Measurements from ENCODE around the gene INSYN2A. TPM values are rescaled to one million over a fixed set of nuclear protein-coding genes. Genes with fewer than 3 reads are reported as not detected.

Gene INSYN2A
- total RNA-seq, 4 donors from 2014 or later = 0.33 to 0.52 (median 0.42) TPM; not detected in 1

GRCh38 chr10:127210936-127211466, 14.6 kb upstream of the INSYN2A start:
- 77% methylated on average over 7 of the region's 7 CpGs for WGBS
- no peak for DNase-seq (ENCODE audit: extremely low spot score)
- no peaks in the 10 kb centered on the region for H3K9me3 ChIP-seq
- H3K27me3 ChIP-seq = no peaks in the 10 kb centered on the region
- intact Hi-C loops (cut with DNase I) = no loop called here
- H3K36me3 ChIP-seq = peaks cover 0 to 5% (median 0%) of the 10 kb centered on the region in 4 donors
- no peaks in the 10 kb centered on the region for H3K4me1 ChIP-seq
- H3K27ac ChIP-seq (replicated peaks in 1 of 4) = no peak overlapping the region
- no peak overlapping the region for H3K4me3 ChIP-seq
- no peak for TF ChIP-seq POLR2A (IDR thresholded peaks at IDR 0.05; ENCODE audit: low read depth)
- TF ChIP-seq POLR2AphosphoS5 (IDR thresholded peaks at IDR 0.05) = no peak
- TF ChIP-seq EP300 (IDR thresholded peaks at IDR 0.05) = no peak
- no peak for TF ChIP-seq CTCF (IDR thresholded peaks at IDR 0.05)

GRCh38 chr10:127207081-127207480, 10.7 kb upstream of the INSYN2A start:
- TF ChIP-seq EP300 (IDR thresholded peaks at IDR 0.05) (no peak), POLR2A (IDR thresholded peaks at IDR 0.05; ENCODE audit: low read depth) (no peak), CTCF (IDR thresholded peaks at IDR 0.05) (no peak), POLR2AphosphoS5 (IDR thresholded peaks at IDR 0.05) (no peak)
- Histone ChIP-seq H3K27me3 (no peaks in the 10 kb centered on the region), H3K4me1 (no peaks in the 10 kb centered on the region), H3K9me3 (no peaks in the 10 kb centered on the region), H3K4me3 (no peak overlapping the region), H3K36me3 (peaks cover 0 to 7% (median 4%) of the 10 kb centered on the region in 4 donors), H3K27ac (replicated peaks in 1 of 4) (no peak overlapping the region)
- intact Hi-C loops (cut with DNase I) = no loop called here
- WGBS = 100% methylated on average over 2 of the region's 2 CpGs
- no peak for DNase-seq (ENCODE audit: extremely low spot score)

DNA sequence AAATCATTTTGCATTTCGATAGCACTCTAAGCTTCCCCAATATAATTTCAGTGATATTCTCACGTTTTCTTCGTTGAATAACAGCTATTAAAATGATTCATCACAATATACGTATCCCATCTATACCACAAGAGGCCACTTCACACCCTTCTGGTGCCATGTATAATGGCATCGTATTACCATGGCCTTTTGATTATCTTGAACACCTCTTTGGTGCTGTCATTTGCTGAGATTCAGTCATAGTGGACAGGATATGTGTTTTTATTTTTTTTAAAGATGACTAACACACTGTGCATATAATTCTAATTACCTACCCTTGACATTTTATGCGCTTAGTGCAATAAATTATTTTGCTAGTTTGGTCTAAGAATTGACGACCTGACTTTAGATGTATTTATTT, 6.7 kb upstream of the INSYN2A start:
- 93% methylated on average over 7 of the region's 7 CpGs for WGBS
- Histone ChIP-seq H3K4me3 (no peak overlapping the region), H3K36me3 (peaks cover 0 to 16% (median 6%) of the 10 kb centered on the region in 4 donors), H3K27ac (replicated peaks in 1 of 4) (no peak overlapping the region), H3K9me3 (no peaks in the 10 kb centered on the region), H3K27me3 (no peaks in the 10 kb centered on the region), H3K4me1 (no peaks in the 10 kb centered on the region)
- no peak for DNase-seq (ENCODE audit: extremely low spot score)
- TF ChIP-seq EP300 (IDR thresholded peaks at IDR 0.05) (no peak), POLR2A (IDR thresholded peaks at IDR 0.05; ENCODE audit: low read depth) (no peak), POLR2AphosphoS5 (IDR thresholded peaks at IDR 0.05) (no peak), CTCF (IDR thresholded peaks at IDR 0.05) (no peak)
- intact Hi-C loops (cut with DNase I) = no loop called here

DNA sequence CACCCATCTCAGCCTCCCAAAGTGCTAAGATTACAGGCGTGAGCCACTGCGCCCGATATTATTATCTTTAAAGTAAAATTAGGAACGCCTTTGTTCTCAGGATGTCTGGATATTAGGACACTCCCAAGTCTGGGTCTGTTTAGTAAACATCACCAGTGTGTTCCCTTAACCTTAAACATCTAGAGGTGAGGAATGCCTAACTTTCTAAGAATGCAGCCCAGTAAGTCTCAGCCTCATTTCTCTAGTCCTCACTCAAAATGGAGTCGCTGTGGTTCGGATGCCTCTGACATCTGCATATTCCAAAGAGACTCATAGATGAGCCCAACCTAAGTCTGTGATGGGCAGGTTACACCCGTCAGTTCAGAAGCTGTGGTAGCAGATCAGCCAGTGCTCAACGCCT, 4.3 kb upstream of the INSYN2A start:
- DNase-seq (ENCODE audit: extremely low spot score) = no peak
- Histone ChIP-seq H3K4me1 (peaks cover 4 to 12% (median 8%) of the 10 kb centered on the region in 4 donors), H3K9me3 (no peaks in the 10 kb centered on the region), H3K4me3 (no peak overlapping the region), H3K27me3 (peaks cover 0 to 4% (median under 1%) of the 10 kb centered on the region in 4 donors), H3K36me3 (peaks cover 0 to 16% (median 6%) of the 10 kb centered on the region in 4 donors), H3K27ac (replicated peaks in 1 of 4) (no peak overlapping the region)
- 97% methylated on average over 8 of the region's 8 CpGs for WGBS
- intact Hi-C loops (cut with DNase I) = no loop called here
- TF ChIP-seq EP300 (IDR thresholded peaks at IDR 0.05) = no peak
- no peak for TF ChIP-seq POLR2A (IDR thresholded peaks at IDR 0.05; ENCODE audit: low read depth)
- TF ChIP-seq POLR2AphosphoS5 (IDR thresholded peaks at IDR 0.05) = no peak
- TF ChIP-seq CTCF (IDR thresholded peaks at IDR 0.05) = no peak

GRCh38 chr10:127198721-127199120, 2.3 kb upstream of the INSYN2A start:
- TF ChIP-seq EP300 (IDR thresholded peaks at IDR 0.05) (no peak), POLR2AphosphoS5 (IDR thresholded peaks at IDR 0.05) (no peak), CTCF (IDR thresholded peaks at IDR 0.05) (no peak), POLR2A (IDR thresholded peaks at IDR 0.05; ENCODE audit: low read depth) (no peak)
- Histone ChIP-seq H3K27ac (replicated peaks in 1 of 4) (no peak overlapping the region), H3K9me3 (no peaks in the 10 kb centered on the region), H3K4me3 (no peak overlapping the region), H3K27me3 (peaks cover 0 to 16% (median 4%) of the 10 kb centered on the region in 4 donors), H3K36me3 (peaks cover 0 to 16% (median 4%) of the 10 kb centered on the region in 4 donors), H3K4me1 (peaks cover 21 to 28% (median 22%) of the 10 kb centered on the region in 4 donors)
- WGBS = 97% methylated on average over 2 of the region's 2 CpGs
- intact Hi-C loops (cut with DNase I) = no loop called here
- no peak for DNase-seq (ENCODE audit: extremely low spot score)
